ENCODE results near the gene NUPR2.
A peak's percentile ranks its signal among the peaks of the same experiment; 100 is the strongest.

GRCh38 chr7:56074371-56074791, 41.8 kb downstream of the NUPR2 start:
- TF ChIP-seq EZH2 (IDR thresholded peaks at IDR 0.05; ENCODE audit: low read length, missing control alignments) (no peak), CTCF (conservative IDR thresholded peaks at IDR 0.05 in 1 of 2, IDR thresholded peaks at IDR 0.05 in 1 of 2; ENCODE audit: low read depth in 1 of 2, low read length in 2 of 2) (peak; percentile 92 to 95)

All from fibroblast of lung (primary cell).